Prostate gland (tissue), 2 donors: ENCODE results near the gene SPR.

Experiments
- POLR2A ChIP-seq: fragments of 450-650 bp; IDR thresholded peaks from one replicate; pipeline ENCODE4 v1.6.1; 2016; ENCODE audit warnings: antibody characterized with exemption, mild to moderate bottlenecking
- POLR2AphosphoS5 ChIP-seq: sonication (generic); formaldehyde crosslinking; IDR thresholded peaks from one replicate; pipeline ENCODE4 v1.6.1; 2017; ENCODE audit warnings: antibody characterized with exemption
- TF ChIP-seq, protein P1 (sequence below), 4 experiments: fragments of 200-600 bp in 2 of 4; fragments of 450-650 bp in 2 of 4; sonication (generic) in 2 of 4; IDR thresholded peaks; 1 replicate in 3 of 4; 2 replicates in 1 of 4; pipeline ENCODE4 v1.5.1; 2016 to 2019; ENCODE audit warnings: antibody characterized with exemption in 4 of 4, mild to moderate bottlenecking in 2 of 4, moderate library complexity in 2 of 4

DNA sequence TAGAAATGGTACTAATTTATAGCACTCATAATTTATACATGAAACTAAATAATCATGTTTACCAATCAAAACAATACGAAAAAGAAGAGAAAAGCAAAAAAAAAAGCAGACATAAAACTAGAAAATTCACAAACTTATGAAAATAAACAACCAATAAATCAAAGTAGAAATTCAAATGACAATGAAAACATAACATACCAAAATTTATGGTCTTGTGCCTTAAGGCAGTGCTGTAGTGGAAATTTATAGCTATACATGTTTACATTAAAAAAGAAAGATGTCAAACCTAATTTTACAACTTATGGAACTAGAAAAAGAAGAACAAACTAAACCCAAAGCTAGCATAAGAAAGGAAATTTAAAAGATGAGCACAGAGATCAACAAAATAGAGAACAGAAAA, 16.1 kb upstream of the SPR start:
- TF ChIP-seq POLR2AphosphoS5 (no peak), POLR2A (no peak)
- TF ChIP-seq, protein P1, sequence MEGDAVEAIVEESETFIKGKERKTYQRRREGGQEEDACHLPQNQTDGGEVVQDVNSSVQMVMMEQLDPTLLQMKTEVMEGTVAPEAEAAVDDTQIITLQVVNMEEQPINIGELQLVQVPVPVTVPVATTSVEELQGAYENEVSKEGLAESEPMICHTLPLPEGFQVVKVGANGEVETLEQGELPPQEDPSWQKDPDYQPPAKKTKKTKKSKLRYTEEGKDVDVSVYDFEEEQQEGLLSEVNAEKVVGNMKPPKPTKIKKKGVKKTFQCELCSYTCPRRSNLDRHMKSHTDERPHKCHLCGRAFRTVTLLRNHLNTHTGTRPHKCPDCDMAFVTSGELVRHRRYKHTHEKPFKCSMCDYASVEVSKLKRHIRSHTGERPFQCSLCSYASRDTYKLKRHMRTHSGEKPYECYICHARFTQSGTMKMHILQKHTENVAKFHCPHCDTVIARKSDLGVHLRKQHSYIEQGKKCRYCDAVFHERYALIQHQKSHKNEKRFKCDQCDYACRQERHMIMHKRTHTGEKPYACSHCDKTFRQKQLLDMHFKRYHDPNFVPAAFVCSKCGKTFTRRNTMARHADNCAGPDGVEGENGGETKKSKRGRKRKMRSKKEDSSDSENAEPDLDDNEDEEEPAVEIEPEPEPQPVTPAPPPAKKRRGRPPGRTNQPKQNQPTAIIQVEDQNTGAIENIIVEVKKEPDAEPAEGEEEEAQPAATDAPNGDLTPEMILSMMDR (IDR thresholded peaks at IDR 0.05) = no peak
